ENCODE results near the gene OR2V2. TPM values are rescaled to one million over a fixed set of nuclear protein-coding genes. Genes with fewer than 3 reads are reported as not detected.
"Not testable (repeated sequence)": the region's sequence is repeated elsewhere in the genome, so short reads cannot be mapped to it uniquely, and the experiment has no call there.

OR2V2 gene
- polyA plus RNA-seq, 2 of the 4 experiments (the other 2 are of a cell fraction) = not detected

DNA sequence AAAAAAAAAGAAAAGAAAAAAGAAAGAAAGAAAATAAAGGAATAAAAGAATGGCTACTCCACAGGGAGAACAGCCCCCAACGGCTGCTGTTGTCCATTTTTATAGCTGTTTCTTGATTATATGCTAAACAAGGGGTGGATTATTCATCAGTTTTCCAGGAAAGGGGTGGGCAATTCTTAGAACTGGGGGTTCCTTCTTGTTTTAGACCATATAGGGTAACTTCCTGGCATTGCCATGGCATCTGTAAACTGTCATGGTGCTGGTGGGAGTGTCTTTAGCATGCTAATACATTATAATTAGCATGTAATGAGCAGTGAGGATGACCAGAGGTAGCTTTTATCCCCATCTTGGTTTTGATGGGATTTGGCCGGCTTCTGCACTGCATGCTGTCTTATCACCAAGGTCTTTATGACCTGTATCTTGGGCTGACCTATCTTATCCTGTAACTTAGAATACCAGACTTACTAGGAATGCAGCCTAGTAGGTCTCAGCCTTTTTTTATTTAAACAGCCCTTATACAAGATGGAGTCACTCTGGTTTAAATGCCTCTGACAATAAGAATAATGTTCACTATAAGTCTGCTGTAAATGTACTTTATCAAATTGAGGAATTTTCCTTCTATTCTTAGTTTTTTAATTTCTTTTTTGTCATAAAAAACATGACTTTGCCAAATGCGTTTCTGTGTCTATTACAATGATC, 29.0 kb downstream of the OR2V2 start:
- CTCF ChIA-PET = interaction anchor here (1.0 to 1.1 kb wide), 2 partner anchors 8 to 17 kb away, joined by 3 to 4 read pairs; no protein-coding TSS in a partner anchor
- no peak overlapping the region for H3K4me3 ChIP-seq
- DNase-seq (ENCODE audit: low read depth in 1 of 2, low spot score in 1 of 2) (no peak), ATAC-seq (no peak), FAIRE-seq (no peak)
- H3K4me2 ChIP-seq = no peak overlapping the region
- POLR2A ChIA-PET = no interaction called here
- no peak overlapping the region for H3K27ac ChIP-seq
- H3K4me1 ChIP-seq = peaks cover 8% of the 10 kb centered on the region; the same call in 2 of the 3 replicates
- H3K9me3 ChIP-seq = no peaks in the 10 kb centered on the region
- no peak for TF ChIP-seq RFX5 (IDR thresholded peaks at IDR 0.05)
- 61% methylated on average over 3 of the region's 3 CpGs for WGBS (ENCODE audit: missing lambda C conversion rate)

DNA sequence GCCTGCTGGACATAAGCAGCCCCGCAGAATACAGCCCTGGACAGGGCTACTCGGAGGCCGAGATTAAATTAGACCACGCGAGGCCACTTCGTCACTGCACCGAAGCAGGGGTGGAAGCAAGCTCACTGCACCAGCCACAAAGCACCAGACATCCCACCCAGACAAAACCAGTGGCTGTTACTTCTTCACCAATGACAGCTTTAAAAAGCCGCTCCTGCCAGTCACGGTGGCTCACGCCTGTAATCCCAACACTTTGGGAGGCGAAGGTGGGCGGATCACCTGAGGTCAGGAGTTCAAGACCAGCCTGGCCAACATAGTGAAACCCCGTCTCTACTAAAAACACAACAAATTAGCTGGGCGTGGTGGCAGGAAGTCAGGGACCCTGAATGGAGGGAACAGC, 30.2 kb downstream of the OR2V2 start:
- H3K4me3 ChIP-seq; H3K9me3 ChIP-seq; H3K4me1 ChIP-seq; H3K4me2 ChIP-seq; CTCF ChIA-PET; DNase-seq (ENCODE audit: low read depth in 1 of 2, low spot score in 1 of 2); POLR2A ChIA-PET; ATAC-seq; FAIRE-seq; H3K27ac ChIP-seq: not testable (repeated sequence)
- WGBS (ENCODE audit: missing lambda C conversion rate) = 73% methylated on average over 14 of the region's 14 CpGs

DNA sequence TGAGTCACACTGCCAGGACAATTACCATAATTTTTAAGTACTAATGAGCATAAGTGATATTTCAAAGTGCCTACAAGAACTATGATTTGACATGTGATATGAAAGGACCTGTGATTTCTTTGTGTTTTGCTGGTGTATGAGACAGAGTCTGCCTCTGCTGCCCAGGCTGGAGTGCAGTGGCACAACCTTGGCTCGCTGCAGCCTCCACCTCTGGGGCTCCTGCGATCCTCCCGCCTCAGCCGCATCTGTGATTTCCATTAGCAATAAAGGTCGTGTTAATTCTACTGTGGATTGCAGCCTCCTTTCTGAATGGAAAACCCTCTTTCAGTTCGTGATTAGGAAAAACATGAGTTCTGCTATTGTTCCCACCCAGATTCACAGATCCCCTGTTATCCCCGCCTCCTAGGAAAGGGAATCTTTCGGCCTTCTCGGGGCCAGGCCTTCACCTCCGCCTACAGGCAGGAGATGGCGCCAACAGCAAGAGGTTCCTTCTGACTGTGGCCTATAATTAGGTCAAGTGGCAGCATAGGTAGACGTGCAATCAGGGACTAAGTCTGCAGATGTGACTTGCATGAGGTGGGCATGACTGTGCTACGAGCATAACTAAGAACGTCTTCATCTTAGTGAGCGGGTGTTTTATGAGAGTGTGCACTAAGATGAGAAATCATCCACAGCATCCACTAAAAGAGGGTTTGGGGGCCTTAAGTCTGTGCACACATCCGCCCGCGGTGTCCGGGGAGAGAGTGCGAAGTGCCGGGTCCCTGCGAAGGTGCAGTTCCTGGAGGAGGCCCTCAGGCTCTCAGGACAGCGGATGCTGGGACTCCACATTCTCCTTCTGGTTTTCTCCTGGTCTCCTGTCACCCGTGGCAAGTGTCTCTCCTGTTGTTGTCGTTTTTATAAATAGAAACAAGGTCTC, 34.5 kb downstream of the OR2V2 start:
- H3K4me3 ChIP-seq = no peak overlapping the region
- FAIRE-seq (no peak), DNase-seq (ENCODE audit: low read depth in 1 of 2, low spot score in 1 of 2) (peak in 1 of 2 experiments; percentile 89), ATAC-seq (peak; percentile 68 to 80)
- H3K27ac ChIP-seq = no peak overlapping the region
- H3K4me1 ChIP-seq = peaks cover 12% of the 10 kb centered on the region
- 58% methylated on average over 25 of the region's 25 CpGs for WGBS (ENCODE audit: missing lambda C conversion rate)
- ChIA-PET POLR2A (no interaction called here), CTCF (interaction anchor here (0.9 to 1.6 kb wide), 4 partner anchors 9 to 321 kb away, joined by 3 to 5 read pairs (median 3); no protein-coding TSS in a partner anchor)
- no peaks in the 10 kb centered on the region for H3K9me3 ChIP-seq
- H3K4me2 ChIP-seq = no peak overlapping the region
- TF ChIP-seq HOXA7 (CRISPR knock-in tag; IDR thresholded peaks at IDR 0.05) = no peak
- TF ChIP-seq RAD21 (conservative IDR thresholded peaks at IDR 0.05 in 1 of 2, IDR thresholded peaks at IDR 0.05 in 1 of 2) = peak; percentile 63 to 79
- TF ChIP-seq, protein P1, sequence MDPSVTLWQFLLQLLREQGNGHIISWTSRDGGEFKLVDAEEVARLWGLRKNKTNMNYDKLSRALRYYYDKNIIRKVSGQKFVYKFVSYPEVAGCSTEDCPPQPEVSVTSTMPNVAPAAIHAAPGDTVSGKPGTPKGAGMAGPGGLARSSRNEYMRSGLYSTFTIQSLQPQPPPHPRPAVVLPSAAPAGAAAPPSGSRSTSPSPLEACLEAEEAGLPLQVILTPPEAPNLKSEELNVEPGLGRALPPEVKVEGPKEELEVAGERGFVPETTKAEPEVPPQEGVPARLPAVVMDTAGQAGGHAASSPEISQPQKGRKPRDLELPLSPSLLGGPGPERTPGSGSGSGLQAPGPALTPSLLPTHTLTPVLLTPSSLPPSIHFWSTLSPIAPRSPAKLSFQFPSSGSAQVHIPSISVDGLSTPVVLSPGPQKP (IDR thresholded peaks at IDR 0.05; ENCODE audit: low read depth, low read length) = no peak
- no peak for TF ChIP-seq EHF (CRISPR knock-in tag; IDR thresholded peaks at IDR 0.05)
- peak; percentile 51; the same call in 2 of the 3 replicates for TF ChIP-seq SMC3 (IDR thresholded peaks at IDR 0.05)
- no peak for TF ChIP-seq MYC (IDR thresholded peaks at IDR 0.05; ENCODE audit: borderline replicate concordance, low read length)
- TF ChIP-seq, protein P2, sequence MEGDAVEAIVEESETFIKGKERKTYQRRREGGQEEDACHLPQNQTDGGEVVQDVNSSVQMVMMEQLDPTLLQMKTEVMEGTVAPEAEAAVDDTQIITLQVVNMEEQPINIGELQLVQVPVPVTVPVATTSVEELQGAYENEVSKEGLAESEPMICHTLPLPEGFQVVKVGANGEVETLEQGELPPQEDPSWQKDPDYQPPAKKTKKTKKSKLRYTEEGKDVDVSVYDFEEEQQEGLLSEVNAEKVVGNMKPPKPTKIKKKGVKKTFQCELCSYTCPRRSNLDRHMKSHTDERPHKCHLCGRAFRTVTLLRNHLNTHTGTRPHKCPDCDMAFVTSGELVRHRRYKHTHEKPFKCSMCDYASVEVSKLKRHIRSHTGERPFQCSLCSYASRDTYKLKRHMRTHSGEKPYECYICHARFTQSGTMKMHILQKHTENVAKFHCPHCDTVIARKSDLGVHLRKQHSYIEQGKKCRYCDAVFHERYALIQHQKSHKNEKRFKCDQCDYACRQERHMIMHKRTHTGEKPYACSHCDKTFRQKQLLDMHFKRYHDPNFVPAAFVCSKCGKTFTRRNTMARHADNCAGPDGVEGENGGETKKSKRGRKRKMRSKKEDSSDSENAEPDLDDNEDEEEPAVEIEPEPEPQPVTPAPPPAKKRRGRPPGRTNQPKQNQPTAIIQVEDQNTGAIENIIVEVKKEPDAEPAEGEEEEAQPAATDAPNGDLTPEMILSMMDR (IDR thresholded peaks at IDR 0.05) = peak; percentile 54

DNA sequence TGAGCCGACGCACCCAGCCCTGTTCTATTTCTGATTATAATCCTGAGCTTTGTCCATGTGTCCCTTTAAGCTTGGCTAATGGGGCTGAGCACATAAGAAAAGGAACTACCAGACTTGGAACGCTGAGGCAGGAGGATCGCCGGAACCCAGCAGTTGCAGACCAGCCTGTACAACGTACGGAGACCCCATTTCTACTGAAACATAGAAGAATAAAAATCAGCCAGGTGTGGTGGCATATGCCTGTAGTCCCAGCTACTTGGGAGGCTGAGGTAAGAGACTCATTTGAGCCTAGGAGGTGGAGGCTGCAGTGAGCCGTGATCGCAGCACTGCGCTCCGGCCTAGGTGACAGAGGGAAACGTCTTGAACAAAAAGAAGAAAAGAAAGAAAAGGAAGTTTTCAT, 35.3 kb downstream of the OR2V2 start:
- Histone ChIP-seq H3K4me2 (no peak overlapping the region), H3K9me3 (no peaks in the 10 kb centered on the region), H3K4me1 (peaks cover 12% of the 10 kb centered on the region), H3K4me3 (no peak overlapping the region), H3K27ac (no peak overlapping the region)
- no peak for DNase-seq (ENCODE audit: low read depth in 1 of 2, low spot score in 1 of 2)
- no peak for FAIRE-seq
- ChIA-PET CTCF (interaction anchor here (0.6 to 1.0 kb wide), 3 partner anchors 10 to 322 kb away, joined by 3 read pairs; no protein-coding TSS in a partner anchor), POLR2A (no interaction called here)
- no peak for ATAC-seq
- 96% methylated on average over 12 of the region's 12 CpGs for WGBS (ENCODE audit: missing lambda C conversion rate)
- TF ChIP-seq CEBPB (IDR thresholded peaks at IDR 0.05) = no peak
- TF ChIP-seq, protein P2 (IDR thresholded peaks at IDR 0.05) = no peak
- no peak for TF ChIP-seq ZNF302 (CRISPR knock-in tag; IDR thresholded peaks at IDR 0.05)
- TF ChIP-seq POLR2A (IDR thresholded peaks at IDR 0.05; ENCODE audit: low read length) = no peak
- TF ChIP-seq, protein P3, sequence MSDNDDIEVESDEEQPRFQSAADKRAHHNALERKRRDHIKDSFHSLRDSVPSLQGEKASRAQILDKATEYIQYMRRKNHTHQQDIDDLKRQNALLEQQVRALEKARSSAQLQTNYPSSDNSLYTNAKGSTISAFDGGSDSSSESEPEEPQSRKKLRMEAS (IDR thresholded peaks at IDR 0.05) = no peak
- TF ChIP-seq CBX2 (IDR thresholded peaks at IDR 0.05; ENCODE audit: borderline replicate concordance, low read depth) = no peak
- no peak for TF ChIP-seq CHD2 (IDR thresholded peaks at IDR 0.05; ENCODE audit: low read length, partially characterized antibody)
- TF ChIP-seq, protein P4, sequence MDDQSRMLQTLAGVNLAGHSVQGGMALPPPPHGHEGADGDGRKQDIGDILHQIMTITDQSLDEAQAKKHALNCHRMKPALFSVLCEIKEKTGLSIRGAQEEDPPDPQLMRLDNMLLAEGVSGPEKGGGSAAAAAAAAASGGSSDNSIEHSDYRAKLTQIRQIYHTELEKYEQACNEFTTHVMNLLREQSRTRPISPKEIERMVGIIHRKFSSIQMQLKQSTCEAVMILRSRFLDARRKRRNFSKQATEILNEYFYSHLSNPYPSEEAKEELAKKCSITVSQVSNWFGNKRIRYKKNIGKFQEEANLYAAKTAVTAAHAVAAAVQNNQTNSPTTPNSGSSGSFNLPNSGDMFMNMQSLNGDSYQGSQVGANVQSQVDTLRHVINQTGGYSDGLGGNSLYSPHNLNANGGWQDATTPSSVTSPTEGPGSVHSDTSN (IDR thresholded peaks at IDR 0.05) = no peak
- TF ChIP-seq EP300 (IDR thresholded peaks at IDR 0.05) = no peak
- no peak for TF ChIP-seq JUN (IDR thresholded peaks at IDR 0.05)
- no peak for TF ChIP-seq MAFK (IDR thresholded peaks at IDR 0.05; ENCODE audit: partially characterized antibody)
- no peak for TF ChIP-seq TFCP2L1 (CRISPR knock-in tag; IDR thresholded peaks at IDR 0.05)
- no peak for TF ChIP-seq KDM1A (IDR thresholded peaks at IDR 0.05; ENCODE audit: low read depth)
- no peak for TF ChIP-seq EHMT2 (IDR thresholded peaks at IDR 0.05; ENCODE audit: low read depth)
